NCI-H128 (cell line): ENCODE data around the gene RAD50.
"Not testable (repeated sequence)": the region's sequence is repeated elsewhere in the genome, so short reads cannot be mapped to it uniquely, and the experiment has no call there.

Experiments used
- DNase-seq: peaks from one replicate; lab custom pipeline; 2025; ENCODE audit not compliant: unreplicated experiment; lab: John Stamatoyannopoulos, UW

RAD50 gene

GRCh38 chr5:132557478-132558172 lies 848 bp downstream of the RAD50 start:
- no peak for DNase-seq

GRCh38 chr5:132559383-132560060 lies 2.7 kb downstream of the RAD50 start:
- no peak for DNase-seq

- no peak for DNase-seq
Measured at GRCh38 chr5:132561601-132562000, 4.8 kb downstream of the RAD50 start.

GRCh38 chr5:132564555-132564954 lies 7.8 kb downstream of the RAD50 start:
- not testable (repeated sequence) for DNase-seq

GRCh38 chr5:132566657-132567056 lies 9.9 kb downstream of the RAD50 start:
- no peak for DNase-seq

GRCh38 chr5:132576123-132576522 lies 19.3 kb downstream of the RAD50 start:
- DNase-seq = no peak

- DNase-seq = not testable (repeated sequence)
Measured at GRCh38 chr5:132584560-132584959, 27.8 kb downstream of the RAD50 start.

GRCh38 chr5:132586063-132586462 lies 29.3 kb downstream of the RAD50 start:
- DNase-seq = no peak

GRCh38 chr5:132589467-132589866 lies 32.7 kb downstream of the RAD50 start:
- no peak for DNase-seq

GRCh38 chr5:132591145-132591544 lies 34.4 kb downstream of the RAD50 start:
- DNase-seq = no peak

GRCh38 chr5:132592521-132592920 lies 35.7 kb downstream of the RAD50 start:
- no peak for DNase-seq

- DNase-seq = no peak
Measured at GRCh38 chr5:132594170-132594569, 37.4 kb downstream of the RAD50 start.

GRCh38 chr5:132595624-132596023 lies 38.8 kb downstream of the RAD50 start:
- DNase-seq = no peak

GRCh38 chr5:132601071-132601728 lies 44.4 kb downstream of the RAD50 start:
- DNase-seq = no peak

GRCh38 chr5:132607095-132607494 lies 50.3 kb downstream of the RAD50 start:
- DNase-seq = no peak

- no peak for DNase-seq
Measured at GRCh38 chr5:132608107-132608506, 51.3 kb downstream of the RAD50 start.

- no peak for DNase-seq
Measured at GRCh38 chr5:132611965-132612364, 55.2 kb downstream of the RAD50 start.

GRCh38 chr5:132612846-132613245 lies 56.1 kb downstream of the RAD50 start:
- DNase-seq = no peak

- no peak for DNase-seq
Measured at GRCh38 chr5:132621699-132622098, 64.9 kb downstream of the RAD50 start.

- no peak for DNase-seq
Measured at GRCh38 chr5:132622608-132623007, 65.8 kb downstream of the RAD50 start.

GRCh38 chr5:132627470-132627869 lies 70.7 kb downstream of the RAD50 start:
- DNase-seq = no peak

GRCh38 chr5:132628814-132629213 lies 72.0 kb downstream of the RAD50 start:
- DNase-seq = no peak
